ENCODE data around the gene SOS1. TPM values are rescaled to one million over a fixed set of nuclear protein-coding genes. Genes with fewer than 3 reads are reported as not detected.
A peak's percentile ranks its signal among the peaks of the same experiment; 100 is the strongest.
"Not testable (repeated sequence)": the region's sequence is repeated elsewhere in the genome, so short reads cannot be mapped to it uniquely, and the experiment has no call there.

The SOS1 gene
- 29.8 TPM for polyA plus RNA-seq (ENCODE audit: insufficient read length)

- peak; percentile 95 for DNase-seq
Observed at GRCh38 chr2:39120771-39121522, at the start of gene SOS1. Gene SOS1, minus strand, starts transcription at chr2:39121051. Its CDS starts 629 bp downstream, at chr2:39120422.

DNA sequence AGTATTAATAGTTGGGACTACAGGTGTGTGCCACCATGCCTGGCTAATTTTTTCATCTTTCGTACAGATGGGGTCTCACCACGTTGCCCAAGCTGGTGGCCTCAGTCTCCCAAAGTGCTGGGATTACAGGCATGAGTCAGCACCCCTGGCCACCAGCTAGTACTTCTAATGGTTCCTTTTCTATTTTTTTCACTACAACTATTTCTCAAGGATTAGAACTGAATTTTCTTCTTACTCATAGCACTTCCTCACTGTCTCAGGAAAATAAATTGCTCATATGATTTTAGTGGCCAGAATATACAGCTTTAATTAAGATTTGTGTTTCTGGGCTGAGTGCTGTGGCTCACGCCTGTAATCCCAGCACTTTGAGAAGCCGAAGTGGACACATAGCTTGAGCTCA lies 43.2 kb upstream of the SOS1 start:
- no peak for DNase-seq

GRCh38 chr2:39160982-39161381 lies 40.1 kb upstream of the SOS1 start:
- peak; percentile 72 for DNase-seq

GRCh38 chr2:39159283-39159682 lies 38.4 kb upstream of the SOS1 start:
- no peak for DNase-seq

DNA sequence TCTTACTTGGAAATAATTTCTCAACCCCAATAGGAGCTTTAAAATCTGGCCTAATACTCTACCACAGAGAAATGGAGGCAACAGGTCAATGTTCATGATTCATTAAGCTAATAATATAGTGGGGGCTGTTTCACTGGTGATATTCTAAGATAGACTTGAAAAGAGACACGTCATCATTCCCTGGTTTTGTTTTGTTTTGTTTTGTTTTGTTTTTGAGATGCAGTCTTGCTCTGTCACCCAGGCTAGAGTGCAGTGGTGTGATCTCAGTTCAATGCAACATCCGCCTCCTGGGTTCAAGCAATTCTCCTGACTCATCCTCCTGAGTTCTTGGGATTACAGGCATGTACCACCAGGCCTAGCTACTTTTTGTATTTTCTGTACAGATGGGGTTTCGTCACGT lies 37.5 kb upstream of the SOS1 start:
- no peak for DNase-seq

GRCh38 chr2:39156846-39157245 lies 36.0 kb upstream of the SOS1 start:
- no peak for DNase-seq

DNA sequence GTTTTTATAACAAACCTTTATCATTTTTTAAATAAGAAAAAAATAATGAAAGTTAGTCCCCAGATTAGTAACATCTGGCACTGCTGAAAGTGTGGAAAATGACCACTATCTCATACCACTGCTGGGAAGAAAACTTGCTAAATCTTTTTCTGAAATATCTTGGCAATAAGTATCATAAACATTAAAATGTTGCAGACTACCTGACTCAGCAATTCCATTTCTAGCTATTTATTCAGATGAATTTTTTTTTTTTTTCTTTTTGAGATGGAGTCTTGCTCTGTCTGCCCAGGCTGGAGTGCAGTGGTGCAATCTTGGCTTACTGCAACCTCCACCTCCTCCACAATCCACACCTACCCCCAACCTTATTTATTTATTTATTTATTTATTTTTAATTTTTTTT lies 35.3 kb upstream of the SOS1 start:
- no peak for DNase-seq

GRCh38 chr2:39155573-39155972 lies 34.7 kb upstream of the SOS1 start:
- not testable (repeated sequence) for DNase-seq

DNA sequence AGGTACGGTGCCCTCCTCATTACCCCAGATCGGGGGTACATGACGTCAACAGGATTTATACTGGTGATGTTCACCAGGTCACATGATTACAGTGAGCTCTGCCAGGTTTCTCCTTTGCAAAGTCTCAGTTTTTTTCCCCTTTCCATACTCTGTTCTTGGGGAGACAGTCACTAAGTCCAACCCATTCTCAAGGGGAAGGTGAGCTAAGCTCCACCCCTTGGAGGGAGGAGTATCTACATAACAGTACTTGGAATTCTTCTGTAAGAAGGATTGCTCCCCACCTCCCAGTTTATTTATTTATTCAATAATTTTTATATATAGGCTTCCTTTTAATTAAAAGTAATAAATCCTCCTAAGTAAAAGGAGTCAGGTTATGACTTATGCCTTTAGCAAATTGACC lies 34.1 kb upstream of the SOS1 start:
- DNase-seq, result no peak

DNA sequence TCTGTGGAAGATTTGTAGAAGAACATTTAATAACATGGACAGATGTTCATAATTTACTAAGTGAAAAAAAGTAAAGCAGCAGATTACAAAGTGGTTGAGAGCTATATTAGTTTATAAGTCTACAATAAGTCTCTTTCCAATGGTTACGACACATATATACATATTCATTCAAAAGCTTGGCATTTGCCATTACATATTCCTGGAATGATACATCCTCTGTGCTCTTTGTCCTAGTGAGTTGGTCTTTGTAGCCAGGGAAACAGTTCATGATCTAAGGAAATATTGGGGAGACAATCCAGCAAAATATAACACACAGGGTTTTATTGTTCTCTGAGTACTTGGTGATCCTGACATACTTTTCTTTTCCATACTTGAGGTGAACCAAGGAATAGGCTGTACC lies 32.5 kb upstream of the SOS1 start:
- DNase-seq, result no peak

- no peak for DNase-seq
Observed at GRCh38 chr2:39152504-39152903, 31.7 kb upstream of the SOS1 start.

- DNase-seq, result no peak
Observed at GRCh38 chr2:39150890-39151497, 30.1 kb upstream of the SOS1 start.

GRCh38 chr2:39150102-39150562 lies 29.3 kb upstream of the SOS1 start:
- DNase-seq, result no peak

DNA sequence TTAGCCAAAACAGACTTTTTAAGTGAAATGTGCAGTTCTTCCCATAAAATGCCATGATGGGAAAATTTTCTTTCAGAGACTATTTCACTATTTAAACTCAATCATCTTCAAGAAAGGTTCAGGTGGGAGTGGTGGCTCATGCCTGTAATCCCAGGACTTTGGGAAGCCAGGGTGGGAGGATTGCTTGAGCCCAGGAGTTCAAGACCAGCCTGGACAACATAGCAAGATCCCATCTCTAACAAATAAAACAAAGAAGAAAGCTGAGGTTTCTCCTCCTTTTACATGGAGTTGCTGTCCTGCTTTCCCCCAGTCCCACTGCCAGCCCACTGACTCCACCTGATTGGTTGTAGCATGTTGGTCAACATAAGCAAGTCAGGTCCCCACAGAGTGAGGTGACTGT lies 25.8 kb upstream of the SOS1 start:
- no peak for DNase-seq

DNA sequence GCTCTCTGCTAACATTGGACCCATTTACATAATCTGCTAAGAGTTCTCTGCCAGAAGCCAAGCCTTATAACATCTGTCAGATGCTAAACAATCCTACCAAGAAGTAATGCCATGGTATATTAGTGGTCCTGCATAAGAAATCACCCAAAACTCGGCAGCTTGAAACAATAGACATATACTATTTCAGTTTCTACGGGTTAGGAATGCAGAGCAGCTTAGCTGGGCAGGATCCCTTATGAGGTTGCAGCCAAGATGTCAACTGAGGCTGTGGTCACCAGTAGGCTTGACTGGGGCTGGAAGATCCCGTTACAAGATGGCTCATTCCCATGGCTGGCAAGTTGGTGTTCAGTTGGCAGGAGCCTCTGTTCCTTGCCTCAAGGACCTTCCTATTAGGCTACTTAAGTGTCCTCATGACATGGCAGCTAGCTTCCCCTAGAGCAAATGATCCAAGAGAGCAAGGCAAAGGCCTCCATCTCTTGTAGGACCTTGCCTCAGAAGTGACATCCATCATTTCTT lies 25.1 kb upstream of the SOS1 start:
- DNase-seq, result no peak

DNA sequence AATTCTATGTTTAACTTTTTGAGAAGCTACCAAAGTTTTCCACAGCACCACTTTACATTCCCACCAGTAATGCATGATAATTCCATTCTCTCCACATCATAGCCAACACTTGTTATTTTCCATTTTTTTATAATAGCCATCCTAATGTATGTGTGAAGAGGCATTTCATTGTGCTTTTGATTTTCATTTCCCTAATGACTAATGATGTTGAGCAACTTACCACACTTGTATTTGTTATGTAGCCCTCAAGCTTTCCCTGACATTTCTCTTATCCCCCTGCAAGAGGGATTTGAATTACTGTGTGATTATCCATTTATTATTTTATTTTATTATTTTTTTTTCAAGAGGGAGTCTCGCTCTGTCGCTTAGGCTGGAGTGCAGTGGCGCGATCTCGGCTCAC lies 23.6 kb upstream of the SOS1 start:
- DNase-seq, result no peak

- DNase-seq, result no peak
Observed at GRCh38 chr2:39142904-39143605, 22.2 kb upstream of the SOS1 start.

DNA sequence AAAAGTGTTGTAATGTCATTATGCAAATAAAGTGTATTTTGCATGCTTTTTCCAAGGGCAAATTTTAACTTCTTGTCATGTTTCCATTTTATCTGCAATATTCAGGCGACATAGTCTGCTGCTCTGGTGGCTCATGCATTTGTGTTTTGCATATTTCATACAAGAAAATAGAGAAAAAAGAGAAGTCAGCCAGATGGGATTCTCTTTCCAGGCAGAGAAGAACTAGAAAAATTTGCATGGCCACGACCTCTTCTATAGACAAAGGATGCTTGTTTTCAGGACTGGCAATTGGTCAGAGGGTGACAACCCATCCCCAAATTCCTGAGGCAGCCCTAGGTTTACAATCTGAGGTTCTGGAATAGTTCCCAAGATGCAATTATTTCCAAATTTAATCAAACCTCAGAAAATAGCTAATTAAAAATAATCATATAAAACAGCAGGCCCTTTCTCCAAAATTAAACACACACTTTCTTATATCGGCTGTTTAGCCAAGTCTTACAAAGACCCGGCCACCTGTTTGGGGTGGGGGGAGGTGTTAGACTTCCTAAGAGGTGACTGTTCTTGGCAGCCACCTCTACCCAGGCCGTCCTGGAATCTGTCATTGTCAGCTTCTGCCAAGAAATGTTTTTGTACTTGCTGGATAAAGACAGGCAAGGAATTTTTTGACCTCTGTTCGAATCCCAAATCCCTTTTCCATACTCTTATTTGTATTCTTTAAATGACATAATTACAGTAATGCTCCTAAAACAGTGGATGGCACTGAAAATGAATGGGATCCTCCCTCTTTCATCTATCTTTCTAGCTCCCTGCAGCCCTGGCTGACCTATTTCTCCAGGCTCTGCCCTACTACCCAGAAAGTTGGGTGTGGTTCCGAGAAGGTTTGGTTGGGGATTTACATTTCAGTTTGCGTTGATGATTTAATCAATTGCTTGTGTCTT lies 20.8 kb upstream of the SOS1 start:
- DNase-seq, result no peak

DNA sequence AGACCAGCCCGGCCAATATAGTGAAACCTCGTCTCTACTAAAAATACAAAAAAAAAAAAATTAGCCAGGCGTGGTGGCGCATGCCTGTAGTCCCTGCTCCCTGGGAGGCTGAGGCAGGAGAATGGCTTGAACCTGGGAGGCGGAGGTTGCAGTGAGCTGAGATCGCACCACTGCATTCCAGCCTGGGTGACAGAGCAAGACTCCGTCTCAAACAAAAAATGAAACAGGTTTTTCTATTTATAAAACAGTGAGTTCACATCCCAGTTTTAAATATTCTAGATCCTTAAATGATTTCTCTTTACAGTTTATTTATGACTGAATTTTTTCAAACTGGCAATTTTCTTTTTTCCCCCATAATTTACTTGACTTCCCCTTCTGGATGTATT lies 20.1 kb upstream of the SOS1 start:
- not testable (repeated sequence) for DNase-seq

DNA sequence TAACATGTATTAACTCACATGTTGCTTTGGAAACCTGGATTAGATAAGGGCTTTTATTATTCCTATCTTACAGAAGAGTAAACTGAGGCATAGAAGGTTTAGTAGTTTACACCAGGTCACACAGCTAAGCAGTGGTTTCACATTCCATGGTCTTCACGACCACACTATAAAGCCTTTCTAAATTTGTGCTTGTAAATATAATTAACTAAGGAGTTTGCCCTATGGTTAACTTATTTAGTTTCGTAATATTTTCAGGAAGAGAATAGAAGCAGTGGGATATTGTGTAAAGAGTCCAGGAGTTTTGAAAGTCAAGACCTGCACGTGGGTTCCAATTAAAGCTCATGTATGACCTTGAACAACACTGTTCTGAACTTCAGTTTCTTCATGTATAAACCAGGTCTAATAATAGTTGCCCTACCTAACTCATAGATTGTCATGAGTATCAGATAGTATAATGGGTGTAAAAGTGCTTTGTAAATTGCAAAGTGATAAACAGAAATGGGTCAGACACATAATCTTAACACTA lies 19.5 kb upstream of the SOS1 start:
- DNase-seq, result no peak

GRCh38 chr2:39139511-39140237 lies 18.8 kb upstream of the SOS1 start:
- no peak for DNase-seq
